ENCODE results near the gene ARL1. TPM values are rescaled to one million over a fixed set of nuclear protein-coding genes. Genes with fewer than 3 reads are reported as not detected.
"Not testable (repeated sequence)": the region's sequence is repeated elsewhere in the genome, so short reads cannot be mapped to it uniquely, and the experiment has no call there.

The ARL1 gene
- total RNA-seq, 1 experiment from 2014 or later = 71.9 TPM

- intact Hi-C loops (cut with micrococcal nuclease; ENCODE audit: unreplicated experiment) = no loop called here
- BruUV-seq (replicated peaks) = no TSS peak
- H2AFZ ChIP-seq = no peak overlapping the region
- ChIA-PET CTCF (no interaction called here), POLR2A (ENCODE audit: unreplicated experiment) (no interaction called here)
- no peaks in the 10 kb centered on the region for H3K9me2 ChIP-seq (ENCODE audit: insufficient read depth)
- no peaks in the 10 kb centered on the region for H3F3A ChIP-seq (ENCODE audit: insufficient read depth, low read depth)
- no peak for TF ChIP-seq EZH2 (IDR thresholded peaks at IDR 0.05; ENCODE audit: low read depth)
- no peak for TF ChIP-seq CTCF (conservative IDR thresholded peaks at IDR 0.05)
- no peaks in the 10 kb centered on the region for H4K20me1 ChIP-seq (ENCODE audit: insufficient read depth)
- H3K4me1 ChIP-seq (replicated peaks; ENCODE audit: insufficient read depth) = no peaks in the 10 kb centered on the region
- no peak for DNase-seq
- no peaks in the 10 kb centered on the region for H3K27me3 ChIP-seq (ENCODE audit: insufficient read depth, low read depth)
- no peak overlapping the region for H3K4me3 ChIP-seq
- H3K36me3 ChIP-seq (ENCODE audit: low read depth) = no peaks in the 10 kb centered on the region
- H3K9me3 ChIP-seq (ENCODE audit: insufficient read depth, low read depth) = no peaks in the 10 kb centered on the region
- no peaks in the 10 kb centered on the region for H3K79me2 ChIP-seq (ENCODE audit: low read depth)
- no peak overlapping the region for H3K27ac ChIP-seq
- H3K4me2 ChIP-seq = no peak overlapping the region
Measured at GRCh38 chr12:101424620-101425019, 17.0 kb upstream of the ARL1 start.

- H3K4me2 ChIP-seq; H2AFZ ChIP-seq; H3K4me3 ChIP-seq; CTCF ChIA-PET; H3F3A ChIP-seq (ENCODE audit: insufficient read depth, low read depth); POLR2A ChIA-PET (ENCODE audit: unreplicated experiment); H3K79me2 ChIP-seq (ENCODE audit: low read depth); DNase-seq; H3K4me1 ChIP-seq (replicated peaks; ENCODE audit: insufficient read depth); H3K27ac ChIP-seq; H3K9me2 ChIP-seq (ENCODE audit: insufficient read depth); BruUV-seq (replicated peaks); H4K20me1 ChIP-seq (ENCODE audit: insufficient read depth); intact Hi-C loops (cut with micrococcal nuclease; ENCODE audit: unreplicated experiment); H3K36me3 ChIP-seq (ENCODE audit: low read depth); H3K9me3 ChIP-seq (ENCODE audit: insufficient read depth, low read depth); H3K27me3 ChIP-seq (ENCODE audit: insufficient read depth, low read depth): not testable (repeated sequence)
Measured at GRCh38 chr12:101422066-101422465, 14.5 kb upstream of the ARL1 start.

- Histone ChIP-seq H3K9me2 (ENCODE audit: insufficient read depth) (no peaks in the 10 kb centered on the region), H2AFZ (no peak overlapping the region), H3K27me3 (ENCODE audit: insufficient read depth, low read depth) (no peaks in the 10 kb centered on the region), H3K9me3 (ENCODE audit: insufficient read depth, low read depth) (no peaks in the 10 kb centered on the region), H3F3A (ENCODE audit: insufficient read depth, low read depth) (0 out of 2 replicates have a peak, but pooled peaks cover 3% of the 10 kb centered on the region), H3K4me1 (replicated peaks; ENCODE audit: insufficient read depth) (peaks cover 3% of the 10 kb centered on the region), H3K4me3 (no peak overlapping the region), H3K27ac (no peak overlapping the region), H3K4me2 (no peak overlapping the region), H3K36me3 (ENCODE audit: low read depth) (no peaks in the 10 kb centered on the region), H4K20me1 (ENCODE audit: insufficient read depth) (no peaks in the 10 kb centered on the region), H3K79me2 (ENCODE audit: low read depth) (no peaks in the 10 kb centered on the region)
- intact Hi-C loops (cut with micrococcal nuclease; ENCODE audit: unreplicated experiment) = loop anchor here (2.0 kb wide), 2 partner anchors 344 to 424 kb away; no protein-coding TSS in a partner anchor
- POLR2A ChIA-PET (ENCODE audit: unreplicated experiment) = no interaction called here
- CTCF ChIA-PET = interaction anchor here (0.7 kb wide), 1 partner anchor 344 kb away, joined by 3 read pairs; no protein-coding TSS in a partner anchor
- TF ChIP-seq CTCF (conservative IDR thresholded peaks at IDR 0.05) (no peak), EZH2 (IDR thresholded peaks at IDR 0.05; ENCODE audit: low read depth) (no peak)
- no TSS peak for BruUV-seq (replicated peaks)
- DNase-seq = no peak
Measured at GRCh38 chr12:101415228-101415627, 7.7 kb upstream of the ARL1 start.

GRCh38 chr12:101414533-101415119 is 7.1 kb upstream of the ARL1 start:
- no peaks in the 10 kb centered on the region for H3K9me3 ChIP-seq (ENCODE audit: insufficient read depth, low read depth)
- TF ChIP-seq EZH2 (IDR thresholded peaks at IDR 0.05; ENCODE audit: low read depth) (no peak), CTCF (conservative IDR thresholded peaks at IDR 0.05) (peak; percentile 76)
- ChIA-PET CTCF (interaction anchor here (0.7 kb wide), 1 partner anchor 345 kb away, joined by 3 read pairs; no protein-coding TSS in a partner anchor), POLR2A (ENCODE audit: unreplicated experiment) (no interaction called here)
- peaks cover 8% of the 10 kb centered on the region for H3K4me1 ChIP-seq (replicated peaks; ENCODE audit: insufficient read depth)
- no peak overlapping the region for H3K4me2 ChIP-seq
- H3K27me3 ChIP-seq (ENCODE audit: insufficient read depth, low read depth) = no peaks in the 10 kb centered on the region
- no peaks in the 10 kb centered on the region for H4K20me1 ChIP-seq (ENCODE audit: insufficient read depth)
- no peak overlapping the region for H3K4me3 ChIP-seq
- peak; percentile 29 to 62 for DNase-seq
- intact Hi-C loops (cut with micrococcal nuclease; ENCODE audit: unreplicated experiment) = loop anchor here (2.0 kb wide), 2 partner anchors 344 to 424 kb away; no protein-coding TSS in a partner anchor
- H3F3A ChIP-seq (ENCODE audit: insufficient read depth, low read depth) = 0 out of 2 replicates have a peak, but pooled peaks cover 3% of the 10 kb centered on the region
- no peak overlapping the region for H2AFZ ChIP-seq
- BruUV-seq (replicated peaks) = no TSS peak
- H3K27ac ChIP-seq = no peak overlapping the region
- no peaks in the 10 kb centered on the region for H3K79me2 ChIP-seq (ENCODE audit: low read depth)
- no peaks in the 10 kb centered on the region for H3K36me3 ChIP-seq (ENCODE audit: low read depth)
- H3K9me2 ChIP-seq (ENCODE audit: insufficient read depth) = no peaks in the 10 kb centered on the region

- H3K36me3 ChIP-seq (ENCODE audit: low read depth); BruUV-seq (replicated peaks); CTCF ChIA-PET; H3K27me3 ChIP-seq (ENCODE audit: insufficient read depth, low read depth); H3K4me3 ChIP-seq; H2AFZ ChIP-seq; H3K4me2 ChIP-seq; intact Hi-C loops (cut with micrococcal nuclease; ENCODE audit: unreplicated experiment); DNase-seq; H4K20me1 ChIP-seq (ENCODE audit: insufficient read depth); POLR2A ChIA-PET (ENCODE audit: unreplicated experiment); H3K9me2 ChIP-seq (ENCODE audit: insufficient read depth); H3K27ac ChIP-seq; H3K9me3 ChIP-seq (ENCODE audit: insufficient read depth, low read depth): not testable (repeated sequence)
- Histone ChIP-seq H3F3A (ENCODE audit: insufficient read depth, low read depth) (peaks cover 24% of the 10 kb centered on the region), H3K4me1 (replicated peaks; ENCODE audit: insufficient read depth) (peaks cover 26% of the 10 kb centered on the region), H3K79me2 (ENCODE audit: low read depth) (peaks cover 29% of the 10 kb centered on the region)
Measured at GRCh38 chr12:101410169-101410568, 2.6 kb upstream of the ARL1 start.
